Liver (tissue), 9 donors: ENCODE measurements around the gene P2RY13. TPM values are rescaled to one million over a fixed set of nuclear protein-coding genes. Genes with fewer than 3 reads are reported as not detected.

Experiments
- DNase-seq: peaks from one replicate; pipeline ENCODE4 v3.0.0-alpha.2; 2017; ENCODE audit warnings: low spot score
- H3K27ac ChIP-seq, 2 donors: one replicate each; pipeline ENCODE4 v1.7.0; 2013; ENCODE audit warnings: inconsistent platforms in 2 of 2, low read length in 2 of 2, control low read depth in 1 of 2, low read depth in 1 of 2, mild to moderate bottlenecking in 1 of 2
- H3K27me3 ChIP-seq, 4 donors: one replicate each; pipeline versions ENCODE4 v1.6.1 to v1.7.0; 2013; ENCODE audit warnings: low read length in 3 of 4, inconsistent platforms in 1 of 4, mild to moderate bottlenecking in 1 of 4, moderate library complexity in 1 of 4; ENCODE audit not compliant: control insufficient read depth in 4 of 4, insufficient read depth in 4 of 4
- H3K36me3 ChIP-seq, 4 donors: one replicate each; pipeline versions ENCODE4 v1.6.1 to v1.7.0; 2013; ENCODE audit warnings: low read length in 3 of 4, mild to moderate bottlenecking in 3 of 4, low read depth in 1 of 4, moderate library complexity in 1 of 4; ENCODE audit not compliant: control insufficient read depth in 4 of 4, insufficient read depth in 3 of 4
- H3K4me1 ChIP-seq, 4 donors: one replicate each; pipeline versions ENCODE4 v1.6.1 to v1.7.0; 2013; ENCODE audit warnings: low read length in 3 of 4, mild to moderate bottlenecking in 3 of 4, moderate library complexity in 1 of 4; ENCODE audit not compliant: control insufficient read depth in 4 of 4, insufficient read depth in 4 of 4
- H3K4me3 ChIP-seq, 3 donors: one replicate each; pipeline versions ENCODE4 v1.6.1 to v1.7.0; 2013; ENCODE audit warnings: low read length in 3 of 3, control low read depth in 1 of 3, low read depth in 1 of 3, mild to moderate bottlenecking in 1 of 3
- H3K9ac ChIP-seq, 2 donors: one replicate each; pipeline ENCODE4 v1.7.0; 2013; ENCODE audit warnings: low read length in 2 of 2, mild to moderate bottlenecking in 2 of 2, moderate library complexity in 2 of 2, control low read depth in 1 of 2, low read depth in 1 of 2
- H3K9me3 ChIP-seq, 4 donors: one replicate each; pipeline versions ENCODE4 v1.6.1 to v1.7.0; 2013; ENCODE audit warnings: low read length in 3 of 4; ENCODE audit not compliant: control insufficient read depth in 4 of 4
- ATF3 ChIP-seq: IDR thresholded peaks from 2 replicates; pipeline ENCODE4 v1.6.1; 2016; ENCODE audit warnings: antibody characterized with exemption
- CTCF ChIP-seq: fragments of 150-350 bp; IDR thresholded peaks from 2 replicates; pipeline ENCODE4 v1.5.1; 2017; ENCODE audit warnings: improper control_type of control experiment, low read depth, low read length; ENCODE audit not compliant: missing input control
- FOXA1 ChIP-seq: IDR thresholded peaks from 2 replicates; pipeline ENCODE4 v1.6.1; 2016; ENCODE audit warnings: antibody characterized with exemption
- FOXA2 ChIP-seq: IDR thresholded peaks from 2 replicates; pipeline ENCODE4 v1.6.1; 2016; ENCODE audit warnings: antibody characterized with exemption
- GABPA ChIP-seq, 2 donors: IDR thresholded peaks in 1 of 2; conservative IDR thresholded peaks in 1 of 2; 2 replicates each; pipeline ENCODE4 v1.6.1; 2016; ENCODE audit warnings: antibody characterized with exemption in 2 of 2, mild to moderate bottlenecking in 1 of 2, moderate library complexity in 1 of 2
- HNF4A ChIP-seq, 2 donors: conservative IDR thresholded peaks; 2 replicates each; pipeline ENCODE4 v1.6.1; 2016; ENCODE audit warnings: antibody characterized with exemption in 2 of 2, mild to moderate bottlenecking in 2 of 2
- MAX ChIP-seq: IDR thresholded peaks from 2 replicates; pipeline ENCODE4 v1.6.1; 2016; ENCODE audit warnings: antibody characterized with exemption
- NR2F2 ChIP-seq: IDR thresholded peaks from 2 replicates; pipeline ENCODE4 v1.6.1; 2016; ENCODE audit warnings: antibody characterized with exemption
- RAD21 ChIP-seq, 2 donors: IDR thresholded peaks; 2 replicates each; pipeline ENCODE4 v1.6.1; 2016; ENCODE audit warnings: antibody characterized with exemption in 2 of 2, mild to moderate bottlenecking in 2 of 2
- REST ChIP-seq: IDR thresholded peaks from 2 replicates; pipeline ENCODE4 v1.6.1; 2016; ENCODE audit warnings: antibody characterized with exemption, mild to moderate bottlenecking
- SP1 ChIP-seq: IDR thresholded peaks from 2 replicates; pipeline ENCODE4 v1.6.1; 2018; ENCODE audit warnings: antibody characterized with exemption, mild to moderate bottlenecking
- TAF1 ChIP-seq: conservative IDR thresholded peaks from 2 replicates; pipeline ENCODE4 v1.6.1; 2016; ENCODE audit warnings: antibody characterized with exemption, mild to moderate bottlenecking
- YY1 ChIP-seq: IDR thresholded peaks from 2 replicates; pipeline ENCODE4 v1.6.1; 2016; ENCODE audit warnings: antibody characterized with exemption, mild to moderate bottlenecking
- ZBTB33 ChIP-seq: IDR thresholded peaks from 2 replicates; pipeline ENCODE4 v1.6.1; 2016; ENCODE audit warnings: antibody characterized with exemption
- WGBS: extraction: QIAGEN DNeasy Blood & Tissue Kit; methylation state at CpG from one replicate; pipeline ENCODE4 v1.1.7; 2013; 5-methylcytosine and 5-hydroxymethylcytosine counted together
- polyA plus RNA-seq, 2 donors: library from polyadenylated mRNA; stranded (reverse) in 1 of 2; unstranded in 1 of 2; fragments of 200-250 nt in 1 of 2; fragments of >200 nt in 1 of 2; fragmentation: Nextera tagmentation in 1 of 2; extraction: Ambion mirVana in 1 of 2; gene quantifications; one replicate each; pipeline versions ENCODE4 v1.2.1 to v1.2.3, GENCODE V29; 2013 to 2015
- total RNA-seq, 2 donors: library from RNA; depleted of rRNA; stranded (reverse); fragments of >200 nt; gene quantifications; one replicate each; pipeline ENCODE4 v1.2.3, GENCODE V29; 2014
- donor health status: healthy.
- donor health status: healthy.
- donor health status: healthy.
- donor health status: healthy.
- donor health status: healthy.

The P2RY13 gene
- total and polyA plus RNA-seq, 4 donors: 1.3 to 6.1 (median 3.2) TPM

- DNase-seq: no peak
Observed at GRCh38 chr3:151367448-151367847, 38.1 kb upstream of the P2RY13 start.

GRCh38 chr3:151366993-151367392 lies 37.6 kb upstream of the P2RY13 start:
- Histone ChIP-seq H3K4me3 (no peak overlapping the region), H3K9me3 (no peaks in the 10 kb centered on the region), H3K27ac (no peak overlapping the region), H3K9ac (no peak overlapping the region), H3K4me1 (no peaks in the 10 kb centered on the region), H3K27me3 (no peaks in the 10 kb centered on the region), H3K36me3 (no peaks in the 10 kb centered on the region)
- no peak for DNase-seq
- WGBS: 82% methylated on average over 3 of the region's 3 CpGs
- TF ChIP-seq TAF1 (no peak), ATF3 (no peak), SP1 (no peak), FOXA2 (no peak), HNF4A (conservative IDR thresholded peaks at IDR 0.05) (no peak), CTCF (no peak), GABPA (IDR thresholded peaks at IDR 0.05 in 1 of 2, conservative IDR thresholded peaks at IDR 0.05 in 1 of 2) (no peak), REST (no peak), YY1 (no peak), MAX (no peak), ZBTB33 (no peak)

More at GRCh38 chr3:151367448-151367847, 38.1 kb upstream of the P2RY13 start:
- H3K27me3 ChIP-seq: no peaks in the 10 kb centered on the region
- H3K4me3 ChIP-seq: no peak overlapping the region
- no peak overlapping the region for H3K27ac ChIP-seq
- TF ChIP-seq YY1 (no peak), FOXA1 (no peak), FOXA2 (no peak), RAD21 (IDR thresholded peaks at IDR 0.05) (no peak), REST (no peak), NR2F2 (no peak), GABPA (IDR thresholded peaks at IDR 0.05 in 1 of 2, conservative IDR thresholded peaks at IDR 0.05 in 1 of 2) (no peak)
- WGBS: 81% methylated on average over 5 of the region's 5 CpGs
- H3K36me3 ChIP-seq: no peaks in the 10 kb centered on the region
- no peaks in the 10 kb centered on the region for H3K9me3 ChIP-seq
- H3K4me1 ChIP-seq: no peaks in the 10 kb centered on the region
- H3K9ac ChIP-seq: no peak overlapping the region
